ENCODE data around the gene DPP7.
A peak's percentile ranks its signal among the peaks of the same experiment; 100 is the strongest.

DPP7 gene

DNA sequence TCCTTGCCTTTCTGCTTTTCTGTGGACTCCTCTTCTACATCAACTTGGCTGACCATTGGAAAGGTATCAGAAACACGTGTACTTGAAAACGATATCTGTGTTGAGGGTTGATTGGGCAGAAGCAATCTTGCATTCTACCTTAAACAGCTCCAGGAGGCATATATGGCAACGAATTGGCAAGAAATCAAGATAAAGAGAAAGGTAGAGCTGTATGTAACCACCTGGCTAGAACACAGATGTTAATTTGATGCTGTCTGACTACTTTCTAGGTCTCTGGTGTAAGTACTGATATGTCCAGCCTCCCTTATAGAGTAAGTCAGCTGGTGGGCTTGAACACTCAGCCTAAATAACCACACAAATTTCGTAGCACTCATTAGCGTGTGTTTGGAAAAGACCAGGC lies 26.4 kb downstream of the DPP7 start:
- no peak for DNase-seq (ENCODE audit: low read depth in 2 of 2)

DNA sequence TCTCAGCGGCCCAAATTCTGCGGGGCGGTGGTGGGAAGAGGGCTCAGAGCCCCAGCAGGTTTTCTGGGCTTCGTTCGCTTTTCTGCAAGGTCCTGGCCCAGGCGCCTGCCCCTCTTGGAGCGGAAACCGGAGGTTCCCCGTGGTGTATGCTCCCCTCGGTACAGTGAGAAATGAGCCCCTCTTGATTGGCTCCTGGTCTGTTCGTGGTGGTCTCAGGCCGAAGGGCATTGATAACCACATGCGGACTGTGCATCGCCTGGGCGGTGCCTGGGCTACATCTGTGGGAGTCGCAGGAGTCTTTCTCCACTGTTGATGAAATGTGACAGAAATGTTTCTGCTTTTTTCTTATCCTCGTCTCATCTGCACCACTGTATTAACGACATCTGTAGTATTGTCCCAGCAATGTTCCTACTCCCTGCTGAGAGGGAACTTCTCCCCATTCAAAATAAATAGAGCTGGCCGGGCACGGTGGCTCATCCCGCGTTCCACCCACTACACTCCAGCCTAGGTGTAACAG lies 27.1 kb downstream of the DPP7 start:
- no peak for DNase-seq (ENCODE audit: low read depth in 2 of 2)

DNA sequence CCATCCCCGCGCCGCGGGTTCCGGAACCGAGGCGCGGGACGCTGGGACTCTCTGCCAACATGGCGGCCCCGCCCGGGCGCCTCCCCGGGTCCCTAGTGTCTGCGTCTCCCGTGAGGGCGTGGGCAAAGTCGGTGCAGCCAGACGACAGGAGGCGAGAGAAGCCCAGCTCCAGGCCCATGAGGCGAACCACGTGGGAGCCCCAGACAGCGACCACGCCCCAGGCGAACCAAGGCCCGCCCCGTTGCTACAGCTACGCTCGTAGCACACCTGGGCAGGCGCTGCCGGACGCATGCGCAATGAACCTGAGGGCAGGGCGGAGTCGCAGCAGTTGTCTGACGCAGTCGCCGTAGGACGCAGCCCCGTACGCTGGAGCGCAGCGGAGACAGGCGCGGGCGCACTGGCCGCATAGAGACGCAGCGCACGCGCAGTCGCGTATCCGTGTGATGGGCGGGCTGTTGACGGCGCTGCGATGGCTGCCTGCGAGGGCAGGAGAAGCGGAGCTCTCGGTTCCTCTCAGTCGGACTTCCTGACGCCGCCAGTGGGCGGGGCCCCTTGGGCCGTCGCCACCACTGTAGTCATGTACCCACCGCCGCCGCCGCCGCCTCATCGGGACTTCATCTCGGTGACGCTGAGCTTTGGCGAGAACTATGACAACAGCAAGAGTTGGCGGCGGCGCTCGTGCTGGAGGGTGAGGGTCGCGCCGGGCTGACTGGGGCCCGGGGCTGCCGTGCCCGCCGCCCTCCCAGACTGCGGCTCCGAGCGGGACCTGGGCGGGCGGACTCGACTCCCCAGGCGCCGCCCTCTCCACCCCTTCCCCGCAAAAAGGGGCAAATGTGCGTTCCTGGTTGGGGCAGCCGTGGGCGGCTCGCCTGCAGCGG lies 27.8 kb downstream of the DPP7 start, which contains the start of gene MAN1B1:
Gene MAN1B1, plus strand, starts transcription at position 455 of the 878 bp plus-strand sequence. Its CDS starts 15 bp downstream, at position 470.
- peak; percentile 99 for DNase-seq (ENCODE audit: low read depth in 2 of 2)

DNA sequence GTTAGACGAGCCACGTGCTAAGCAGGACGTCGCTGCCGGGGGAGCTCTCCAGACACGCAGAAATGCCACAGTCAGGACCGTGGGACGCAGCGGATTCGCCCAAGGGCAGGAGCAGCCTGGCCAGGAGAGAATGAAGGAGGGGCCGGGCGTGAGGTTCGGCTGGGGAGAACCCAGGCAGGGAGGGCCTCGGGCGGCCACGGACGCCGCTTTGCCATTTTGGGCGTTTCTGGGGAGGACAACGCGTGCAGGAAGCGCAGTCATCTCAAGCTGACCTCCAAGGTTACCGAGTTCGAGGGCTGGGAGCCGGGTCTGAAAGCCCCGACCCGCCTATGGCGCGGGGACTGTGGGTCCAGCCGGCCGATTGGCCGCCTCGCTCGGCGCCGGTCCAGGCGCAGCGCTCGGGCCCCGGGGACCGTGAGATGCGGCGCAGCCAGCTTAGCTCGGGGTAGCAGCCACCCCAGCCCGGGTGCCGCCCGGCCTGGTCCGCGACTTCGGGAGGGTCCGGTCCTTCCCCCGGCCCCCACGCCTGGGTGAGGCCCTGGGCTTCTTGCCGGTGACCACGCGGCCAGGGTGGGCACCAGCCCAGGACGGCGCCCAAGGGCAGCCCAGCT lies 28.5 kb downstream of the DPP7 start:
- DNase-seq (ENCODE audit: low read depth in 2 of 2): no peak

DNA sequence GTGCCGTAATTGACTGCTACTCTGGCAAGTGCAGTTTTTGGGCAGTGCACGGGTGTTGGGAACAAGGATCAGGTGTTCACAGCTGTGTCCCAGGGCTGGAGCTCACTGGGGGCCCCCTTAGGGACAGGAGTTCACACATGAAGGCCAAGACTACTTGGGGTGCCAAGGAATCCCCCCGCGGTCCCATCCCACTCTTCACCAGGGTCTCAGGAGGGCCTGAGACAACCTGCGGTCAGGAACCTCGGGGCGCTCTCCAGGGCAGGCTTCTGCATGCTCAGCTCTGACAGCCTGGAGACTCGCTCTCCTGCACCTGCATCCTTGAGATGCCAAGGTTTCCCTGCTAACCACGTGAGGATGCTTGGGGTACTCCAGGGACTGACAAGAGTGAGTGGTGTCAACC lies 30.0 kb downstream of the DPP7 start:
- no peak for DNase-seq (ENCODE audit: low read depth in 2 of 2)

DNA sequence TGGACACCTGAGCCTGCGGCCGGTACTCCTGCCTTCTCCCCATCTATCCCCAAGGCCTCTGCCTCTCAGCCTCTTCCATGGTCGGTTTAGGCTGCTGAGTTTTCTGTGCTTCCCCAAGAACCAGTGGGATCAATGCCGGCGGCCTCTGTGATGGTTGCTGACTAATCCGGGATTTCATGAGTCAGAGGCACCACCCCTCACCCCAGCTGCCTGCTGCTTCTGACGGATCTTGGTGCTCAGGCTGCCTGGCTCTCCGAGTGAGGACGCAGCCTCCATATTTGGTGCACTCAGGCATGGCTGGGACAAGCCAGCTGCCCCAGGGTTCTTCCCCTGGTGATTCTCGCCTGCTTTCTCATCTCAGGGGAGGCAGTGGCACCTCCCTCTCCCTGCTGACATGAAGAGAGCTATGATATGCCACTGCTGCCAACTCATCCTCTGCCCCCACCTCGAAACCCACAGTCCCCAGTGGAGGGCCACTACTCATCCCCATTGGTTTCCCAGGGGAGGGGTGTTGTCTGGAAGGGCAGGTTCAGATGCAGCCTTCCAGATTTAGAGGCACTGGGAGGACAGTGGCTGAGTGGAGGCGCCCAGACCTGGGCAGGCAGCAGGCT lies 31.0 kb downstream of the DPP7 start:
- no peak for DNase-seq (ENCODE audit: low read depth in 2 of 2)

DNA sequence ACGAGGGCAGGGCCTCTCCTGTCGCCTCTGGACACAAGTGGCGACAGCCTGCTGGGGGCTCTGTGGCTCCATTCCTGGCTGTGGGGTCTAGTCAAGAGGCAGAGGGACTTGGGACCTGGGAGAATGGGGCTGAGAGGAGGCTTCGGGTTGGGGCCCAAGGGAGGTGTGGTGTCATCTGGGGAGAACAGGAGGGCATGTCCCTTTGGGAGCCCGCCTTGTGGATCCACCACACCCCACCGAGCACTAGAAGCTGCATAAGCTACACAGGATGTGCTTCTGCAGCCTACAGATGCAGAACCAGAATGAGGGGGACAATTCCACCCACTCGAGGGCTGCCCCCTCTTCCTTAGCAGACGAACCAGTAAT lies 31.6 kb downstream of the DPP7 start:
- no peak for DNase-seq (ENCODE audit: low read depth in 2 of 2)

DNA sequence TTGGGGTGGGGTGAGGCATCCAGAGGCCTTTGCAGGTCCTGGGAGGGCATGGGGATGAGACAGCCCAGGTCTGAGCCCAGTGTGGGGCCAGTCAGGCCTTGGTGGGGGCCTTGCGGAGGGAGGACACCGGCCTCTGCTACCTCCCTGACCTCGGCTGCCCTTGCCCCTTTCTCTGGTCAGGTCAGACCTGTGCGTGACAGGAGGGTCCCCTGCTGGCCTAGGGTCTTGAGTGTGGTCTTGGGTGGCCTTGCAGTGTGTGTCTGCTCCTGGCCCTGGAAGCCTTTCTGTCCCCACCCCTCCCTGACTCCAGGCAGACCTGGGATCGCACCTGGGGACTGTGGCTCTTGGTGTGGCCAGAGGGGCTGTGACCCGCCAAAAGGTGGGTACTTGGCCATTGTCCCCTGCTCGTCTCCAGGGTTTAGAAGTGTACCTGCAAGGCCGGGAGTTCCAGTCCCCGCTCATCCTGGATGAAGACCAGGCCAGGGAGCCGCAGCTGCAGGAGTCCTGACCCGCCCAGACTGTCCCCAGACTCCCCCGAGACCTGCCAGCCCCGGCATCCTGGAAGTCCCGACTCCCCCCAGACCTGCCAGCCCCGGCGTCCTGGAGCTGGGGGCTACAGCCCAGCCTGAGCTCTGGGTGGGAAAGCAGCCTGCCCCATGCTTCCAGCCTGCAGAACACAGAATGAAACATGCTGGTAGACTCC lies 32.2 kb downstream of the DPP7 start:
- DNase-seq (ENCODE audit: low read depth in 2 of 2): no peak

DNA sequence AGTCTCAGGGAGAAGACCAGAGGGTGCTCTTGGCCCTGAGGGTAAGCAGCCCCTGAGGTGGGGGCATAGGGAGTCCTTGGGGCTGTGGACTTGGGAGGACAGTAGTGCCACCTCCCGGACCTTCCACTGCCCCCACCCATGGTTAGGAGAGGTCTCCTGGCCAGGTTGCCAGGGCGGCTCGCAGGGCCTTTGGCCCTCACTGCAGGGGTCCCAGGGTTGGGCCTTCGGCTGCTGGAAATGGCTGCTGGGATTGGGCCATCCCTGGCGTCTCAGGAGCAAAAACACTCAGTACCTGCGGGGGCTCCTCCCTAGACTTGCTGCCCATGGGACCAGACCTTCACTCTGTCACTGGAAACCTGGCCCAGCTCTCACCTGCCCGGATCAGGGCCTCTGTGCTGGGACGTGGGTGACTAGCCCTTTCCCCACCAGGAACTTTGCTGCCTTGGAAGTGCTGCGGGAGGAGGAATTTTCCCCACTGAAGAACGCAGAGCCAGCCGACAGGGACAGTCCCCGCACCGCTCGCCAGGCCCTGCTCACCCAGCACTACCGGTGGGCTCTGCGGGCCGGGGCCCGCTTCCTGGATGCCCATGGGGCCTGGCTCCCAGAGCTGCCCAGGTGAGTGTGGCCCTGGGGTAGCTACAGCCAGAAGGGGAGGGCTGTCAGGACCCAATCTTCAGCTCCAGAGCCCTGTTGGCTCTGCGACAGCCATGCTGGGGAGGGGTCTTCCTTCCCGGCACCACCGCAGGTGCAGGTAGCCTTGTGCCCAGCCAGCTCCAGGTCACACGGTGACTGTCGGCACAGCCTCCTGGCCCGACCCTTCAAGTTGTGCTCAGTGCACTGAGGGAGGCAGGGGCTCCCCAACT lies 34.0 kb downstream of the DPP7 start:
- DNase-seq (ENCODE audit: low read depth in 2 of 2): no peak

DNA sequence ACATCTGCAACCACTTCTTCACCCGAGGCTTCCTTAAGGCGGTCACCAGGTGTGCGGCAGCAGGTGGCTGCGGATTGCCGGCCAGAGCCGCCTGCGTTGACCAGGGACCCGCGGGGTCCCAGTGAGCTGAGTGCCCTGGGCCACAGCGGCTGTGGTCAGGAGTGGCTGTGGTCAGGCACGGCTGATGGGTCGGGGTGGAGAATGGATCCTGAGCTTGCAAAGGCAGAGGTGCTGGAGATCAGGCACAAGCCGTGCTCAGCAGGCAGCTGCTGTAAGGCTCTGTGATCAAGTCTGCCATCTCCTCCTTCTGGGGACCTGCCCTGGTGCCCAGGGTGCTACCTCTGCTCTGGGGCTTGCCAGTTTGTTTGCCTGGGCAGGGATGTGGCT lies 35.1 kb downstream of the DPP7 start:
- DNase-seq (ENCODE audit: low read depth in 2 of 2): no peak

DNA sequence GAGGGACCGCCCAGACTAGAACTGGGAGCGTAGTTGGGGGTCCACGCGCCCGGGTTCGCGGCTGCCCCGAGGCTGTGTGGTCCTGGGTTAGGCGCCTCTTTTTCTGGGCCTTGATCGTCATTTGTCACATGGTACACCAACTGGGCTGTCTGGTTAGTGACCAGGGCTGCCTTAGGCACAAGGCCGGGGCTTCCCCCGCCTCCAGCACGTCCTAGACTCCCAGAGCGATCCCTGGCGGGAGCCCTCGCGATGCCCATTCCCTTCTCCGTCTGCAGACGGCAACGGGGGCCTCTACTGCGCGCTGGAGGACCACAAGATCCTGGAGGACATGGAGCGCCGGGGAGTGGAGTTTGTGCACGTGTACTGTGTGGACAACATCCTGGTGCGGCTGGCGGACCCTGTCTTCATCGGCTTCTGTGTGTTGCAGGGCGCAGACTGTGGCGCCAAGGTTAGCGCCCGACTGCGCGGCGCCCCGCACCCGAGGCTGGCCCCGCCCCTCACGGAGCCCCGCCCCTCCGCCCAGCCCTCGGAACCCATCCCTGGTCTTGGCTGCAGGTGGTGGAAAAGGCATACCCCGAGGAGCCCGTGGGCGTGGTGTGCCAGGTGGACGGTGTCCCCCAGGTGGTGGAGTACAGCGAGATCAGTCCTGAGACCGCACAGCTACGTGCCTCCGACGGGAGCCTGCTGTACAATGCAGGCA lies 35.7 kb downstream of the DPP7 start:
- no peak for DNase-seq (ENCODE audit: low read depth in 2 of 2)

DNA sequence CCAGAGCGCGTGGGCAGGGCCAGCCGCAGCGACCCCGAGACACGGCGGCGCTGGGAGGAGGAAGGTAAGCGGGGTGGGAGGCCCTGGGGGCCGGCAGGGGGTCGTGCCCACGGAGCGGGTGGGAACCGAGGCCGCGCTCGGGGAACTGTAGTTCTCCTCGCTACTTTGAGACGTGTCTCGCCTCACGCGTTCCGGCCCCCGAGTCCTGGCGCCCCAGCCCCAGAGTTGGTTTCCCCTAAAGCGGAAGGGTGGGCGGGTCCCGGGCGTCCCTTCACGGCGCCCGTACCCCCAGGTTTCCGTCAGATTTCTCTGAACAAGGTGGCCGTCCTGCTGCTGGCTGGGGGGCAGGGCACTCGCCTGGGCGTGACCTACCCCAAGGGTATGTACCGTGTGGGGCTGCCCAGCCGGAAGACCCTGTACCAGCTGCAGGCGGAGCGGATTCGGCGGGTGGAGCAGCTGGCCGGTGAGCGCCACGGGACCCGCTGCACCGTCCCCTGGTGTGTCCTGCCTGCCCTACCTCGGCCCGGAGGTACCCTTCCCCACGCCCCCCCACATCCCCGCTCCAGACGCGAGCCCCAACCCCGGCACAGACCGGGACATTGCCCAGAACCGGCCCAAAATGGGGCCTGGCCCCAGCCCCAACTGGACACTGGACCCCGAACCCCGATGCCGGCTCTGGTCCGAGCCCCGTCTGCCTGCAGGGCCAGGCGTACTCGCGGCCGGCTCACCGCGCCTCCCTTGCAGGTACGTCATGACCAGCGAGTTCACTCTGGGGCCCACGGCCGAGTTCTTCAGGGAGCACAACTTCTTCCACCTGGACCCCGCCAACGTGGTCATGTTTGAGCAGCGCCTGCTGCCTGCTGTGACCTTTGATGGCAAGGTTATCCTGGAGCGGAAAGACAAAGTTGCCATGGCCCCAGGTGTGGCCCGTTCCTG lies 36.5 kb downstream of the DPP7 start:
- peak; percentile 10 to 21 for DNase-seq (ENCODE audit: low read depth in 2 of 2)

DNA sequence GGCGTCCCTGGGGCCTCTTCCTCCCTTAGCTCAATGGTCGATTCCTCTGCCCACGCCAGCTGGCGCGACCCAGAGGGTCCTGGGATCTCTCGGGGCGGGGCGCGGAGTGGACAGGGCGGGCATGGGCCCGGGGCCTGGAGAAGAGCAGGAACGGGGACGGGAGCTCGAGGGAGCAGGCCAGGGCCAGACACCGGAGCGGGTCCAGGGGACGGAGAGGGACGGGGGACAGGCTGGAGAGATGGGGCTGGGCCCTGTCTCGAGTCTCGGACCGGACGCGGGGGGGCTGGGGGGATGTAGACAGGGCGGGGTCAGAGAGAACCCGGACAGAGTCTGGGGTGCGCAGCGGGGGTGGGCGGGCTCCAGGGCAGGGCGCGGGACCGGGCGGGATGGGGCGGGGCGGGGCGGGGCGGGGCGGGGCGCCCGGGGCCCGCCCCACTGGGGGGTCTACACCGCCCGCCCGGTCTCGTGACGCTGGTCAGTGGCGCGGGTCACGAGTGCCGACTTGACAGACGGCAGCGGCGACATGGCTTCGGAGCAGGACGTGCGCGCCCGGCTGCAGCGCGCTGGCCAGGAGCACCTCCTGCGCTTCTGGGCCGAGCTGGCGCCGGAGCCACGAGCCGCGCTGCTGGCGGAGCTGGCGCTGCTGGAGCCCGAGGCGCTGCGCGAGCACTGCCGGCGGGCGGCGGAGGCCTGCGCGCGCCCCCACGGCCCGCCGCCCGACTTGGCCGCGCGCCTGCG lies 37.4 kb downstream of the DPP7 start, which contains the start of gene UAP1L1:
Gene UAP1L1, plus strand, starts transcription at position 508 of the 738 bp plus-strand sequence. Its CDS starts 16 bp downstream, at position 524.
- DNase-seq (ENCODE audit: low read depth in 2 of 2): peak; percentile 19 to 28

DNA sequence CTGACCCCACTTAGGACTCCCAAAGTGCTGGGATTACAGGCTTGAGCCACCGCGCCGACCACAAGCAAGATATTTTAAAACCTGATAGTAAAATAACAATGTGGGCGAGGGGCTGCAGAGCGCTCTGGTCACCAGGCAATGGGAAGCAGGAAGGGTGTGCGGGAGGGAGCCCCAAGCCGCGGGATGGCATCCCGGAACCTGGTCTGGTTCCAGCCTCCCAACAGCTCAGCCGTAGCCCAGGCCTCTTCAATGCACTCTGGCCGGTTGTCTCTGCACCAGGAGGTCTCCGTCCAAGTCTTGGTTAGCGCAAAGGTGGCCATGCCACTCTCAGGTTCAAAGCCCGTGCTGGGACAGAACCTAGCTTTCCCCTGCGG lies 37.9 kb downstream of the DPP7 start:
- no peak for DNase-seq (ENCODE audit: low read depth in 2 of 2)

DNA sequence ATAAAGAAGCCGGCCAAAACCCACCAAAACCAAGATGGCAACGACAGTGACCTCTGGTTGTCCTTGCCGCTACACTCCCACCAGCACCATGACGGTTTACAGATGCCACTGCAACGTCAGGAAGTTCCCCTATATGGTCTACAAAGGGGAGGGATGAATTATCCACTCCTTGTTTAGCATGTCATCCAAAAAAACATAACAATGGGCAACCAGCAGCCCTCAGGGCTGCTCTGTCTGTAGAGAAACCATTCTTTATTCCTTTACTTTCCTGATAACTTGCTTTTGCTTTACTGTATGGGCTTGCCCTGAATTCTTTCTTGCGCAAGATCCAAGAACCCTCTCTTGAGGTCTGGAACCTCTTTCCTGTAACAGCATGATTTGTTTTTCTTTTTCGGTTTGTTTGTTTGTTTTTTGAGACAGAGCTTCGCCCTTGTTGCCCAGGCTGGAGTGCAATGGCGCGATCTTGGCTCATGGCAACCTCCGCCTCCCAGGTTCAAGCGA lies 39.2 kb downstream of the DPP7 start:
- DNase-seq (ENCODE audit: low read depth in 2 of 2): no peak

DNA sequence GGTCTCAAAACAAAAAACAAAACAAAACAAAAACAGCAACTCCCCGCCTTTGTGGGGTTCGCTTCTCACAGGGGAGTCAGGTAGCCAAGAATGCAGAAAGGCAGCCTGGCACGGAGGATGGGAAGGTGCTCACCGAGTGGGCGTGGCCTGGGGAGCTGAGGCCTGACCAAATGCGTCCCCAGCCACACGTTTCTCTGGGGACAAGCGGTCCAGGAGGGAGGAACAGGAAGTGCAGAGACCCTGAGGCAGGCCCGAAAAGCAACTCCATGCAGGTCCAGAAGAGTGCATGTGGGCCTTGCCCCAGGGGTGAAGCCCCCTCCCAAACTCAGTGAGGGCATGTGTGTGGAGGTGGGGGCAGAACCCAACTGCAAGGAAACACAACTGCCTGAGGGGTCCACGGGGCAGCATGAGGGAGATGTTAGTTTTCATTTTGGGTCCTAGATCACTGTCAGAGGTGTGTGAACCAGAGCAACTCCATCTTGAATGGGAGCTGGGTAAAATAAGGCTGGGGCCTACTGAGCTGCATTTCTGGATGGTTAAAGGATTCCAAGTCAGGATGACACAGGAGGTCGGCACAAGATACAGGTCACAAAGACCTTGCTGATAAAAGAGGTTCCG lies 39.8 kb downstream of the DPP7 start:
- DNase-seq (ENCODE audit: low read depth in 2 of 2): no peak

DNA sequence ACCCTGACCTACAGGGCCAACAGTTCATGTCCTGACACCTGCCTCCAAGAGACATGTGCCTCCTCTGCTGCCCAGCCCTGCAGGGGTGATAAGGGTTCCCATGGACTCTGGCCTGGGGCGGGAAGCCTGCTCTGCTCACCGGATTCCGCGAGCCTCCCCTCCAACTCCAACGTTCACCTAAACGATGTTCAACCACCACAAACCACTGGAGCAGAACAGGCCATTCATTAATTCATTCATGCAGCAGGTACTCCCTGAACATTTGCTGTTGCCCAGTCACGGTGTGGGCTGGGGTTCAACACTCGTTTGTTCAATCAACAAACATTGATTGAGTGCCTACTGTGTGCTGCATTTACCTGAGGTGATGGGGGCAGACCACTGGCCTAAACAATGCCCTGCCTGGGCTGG lies 40.5 kb downstream of the DPP7 start:
- no peak for DNase-seq (ENCODE audit: low read depth in 2 of 2)

DNA sequence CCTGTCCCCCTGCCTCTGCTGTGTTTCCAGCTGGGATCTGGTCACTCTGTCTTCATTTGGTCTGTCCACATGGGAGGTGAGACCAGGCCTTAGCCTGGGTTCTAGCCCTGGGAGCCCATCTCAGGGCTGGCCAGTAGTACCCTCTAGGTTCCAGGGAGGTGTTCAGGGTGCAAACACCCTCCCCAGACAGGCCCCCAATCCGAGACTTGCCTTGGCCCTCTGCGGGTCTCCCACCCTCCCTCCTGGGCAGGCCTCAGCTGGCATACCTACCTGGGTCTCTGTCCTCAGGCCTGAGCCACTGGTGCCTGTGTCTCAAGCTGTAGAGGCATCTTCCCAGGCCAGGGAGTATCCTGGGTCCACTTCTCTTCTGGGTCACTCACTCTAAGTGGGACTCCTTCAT lies 43.3 kb downstream of the DPP7 start:
- no peak for DNase-seq (ENCODE audit: low read depth in 2 of 2)

Measured in stimulated activated CD8-positive, alpha-beta memory T cell treated with anti-CD3 and anti-CD28 coated beads, Interleukin-15, amount 100 ng/mL, for 4 hours (primary cell).